HUES64 (cell line): ENCODE data around the gene RBMS3.

ENCODE experiments used
- H3K27ac ChIP-seq: 2 replicates; pipeline ENCODE4 v1.7.0; 2013; ENCODE audit warnings: low read depth, low read length, inconsistent platforms
- H3K27me3 ChIP-seq: 2 replicates; pipeline ENCODE4 v1.6.1; 2013; ENCODE audit warnings: mild to moderate bottlenecking, low read length; ENCODE audit not compliant: insufficient read depth
- H3K36me3 ChIP-seq: 2 replicates; pipeline ENCODE4 v1.6.1; 2013; ENCODE audit warnings: mild to moderate bottlenecking, low read length; ENCODE audit not compliant: insufficient read depth
- H3K4me1 ChIP-seq: 2 replicates; pipeline ENCODE4 v1.6.1; 2013; ENCODE audit warnings: mild to moderate bottlenecking, low read length, moderate library complexity; ENCODE audit not compliant: insufficient read depth
- H3K4me3 ChIP-seq: 2 replicates; pipeline ENCODE4 v1.5.1; 2013; ENCODE audit warnings: mild to moderate bottlenecking, low read length, moderate library complexity
- H3K9ac ChIP-seq: 2 replicates; pipeline ENCODE4 v1.6.1; 2013; ENCODE audit warnings: mild to moderate bottlenecking, low read depth, low read length
- H3K9me3 ChIP-seq: 2 replicates; pipeline ENCODE4 v1.6.1; 2013; ENCODE audit warnings: low read depth, low read length; ENCODE audit not compliant: insufficient read depth
- WGBS: fragments of 150-250, 120-280 bp; methylation state at CpG from one replicate; pipeline ENCODE4 v1.1.7; 2013; ENCODE audit warnings: missing lambda C conversion rate; 5-methylcytosine and 5-hydroxymethylcytosine counted together

Gene RBMS3

GRCh38 chr3:29758108-29758433 is 477.2 kb downstream of the RBMS3 start:
- no peaks in the 10 kb centered on the region for H3K36me3 ChIP-seq
- H3K4me1 ChIP-seq, result peaks cover 26% of the 10 kb centered on the region
- H3K27me3 ChIP-seq, result no peaks in the 10 kb centered on the region
- H3K4me3 ChIP-seq, result no peak overlapping the region
- H3K27ac ChIP-seq, result no peak overlapping the region
- H3K9me3 ChIP-seq, result no peaks in the 10 kb centered on the region
- H3K9ac ChIP-seq, result no peak overlapping the region

- Histone ChIP-seq H3K4me3 (no peak overlapping the region), H3K4me1 (peaks cover 26% of the 10 kb centered on the region), H3K36me3 (no peaks in the 10 kb centered on the region), H3K9me3 (no peaks in the 10 kb centered on the region), H3K9ac (no peak overlapping the region), H3K27ac (no peak overlapping the region), H3K27me3 (no peaks in the 10 kb centered on the region)
- WGBS, result 92% methylated on average over 7 of the region's 7 CpGs
These were observed 477.8 kb downstream of the RBMS3 start for GRCh38 chr3:29758434-29759322.

- no peak overlapping the region for H3K4me3 ChIP-seq
- no peaks in the 10 kb centered on the region for H3K9me3 ChIP-seq
- no peak overlapping the region for H3K27ac ChIP-seq
- no peak overlapping the region for H3K9ac ChIP-seq
- H3K27me3 ChIP-seq, result no peaks in the 10 kb centered on the region
- H3K36me3 ChIP-seq, result no peaks in the 10 kb centered on the region
- WGBS, result 90% methylated on average over 9 of the region's 9 CpGs
- peaks cover 26% of the 10 kb centered on the region for H3K4me1 ChIP-seq
These were observed 478.7 kb downstream of the RBMS3 start for GRCh38 chr3:29759411-29760225.

GRCh38 chr3:29760226-29760685 is 479.4 kb downstream of the RBMS3 start:
- H3K27me3 ChIP-seq, result no peaks in the 10 kb centered on the region
- no peak overlapping the region for H3K4me3 ChIP-seq
- H3K27ac ChIP-seq, result no peak overlapping the region
- no peaks in the 10 kb centered on the region for H3K9me3 ChIP-seq
- H3K9ac ChIP-seq, result no peak overlapping the region
- H3K4me1 ChIP-seq, result peaks cover 26% of the 10 kb centered on the region
- no peaks in the 10 kb centered on the region for H3K36me3 ChIP-seq

GRCh38 chr3:29761517-29761916 is 480.6 kb downstream of the RBMS3 start:
- Histone ChIP-seq H3K9me3 (no peaks in the 10 kb centered on the region), H3K36me3 (no peaks in the 10 kb centered on the region), H3K27ac (no peak overlapping the region), H3K4me3 (no peak overlapping the region), H3K27me3 (no peaks in the 10 kb centered on the region), H3K9ac (no peak overlapping the region), H3K4me1 (peaks cover 25% of the 10 kb centered on the region)
- WGBS, result 94% methylated on average over 2 of the region's 2 CpGs

GRCh38 chr3:29763115-29763514 is 482.2 kb downstream of the RBMS3 start:
- 86% methylated on average over 1 of the region's 1 CpG for WGBS
- no peak overlapping the region for H3K27ac ChIP-seq
- H3K9ac ChIP-seq, result no peak overlapping the region
- no peaks in the 10 kb centered on the region for H3K27me3 ChIP-seq
- H3K4me3 ChIP-seq, result no peak overlapping the region
- H3K9me3 ChIP-seq, result no peaks in the 10 kb centered on the region
- H3K36me3 ChIP-seq, result no peaks in the 10 kb centered on the region
- peaks cover 13% of the 10 kb centered on the region; the same call in 1 of the 2 replicates for H3K4me1 ChIP-seq

GRCh38 chr3:29764041-29764440 is 483.2 kb downstream of the RBMS3 start:
- no peak overlapping the region for H3K4me3 ChIP-seq
- no peak overlapping the region for H3K27ac ChIP-seq
- WGBS, result 81% methylated on average over 1 of the region's 3 CpGs

GRCh38 chr3:29764603-29765254 is 483.9 kb downstream of the RBMS3 start:
- 100% methylated on average over 1 of the region's 2 CpGs for WGBS
- H3K27ac ChIP-seq, result no peak overlapping the region

More at GRCh38 chr3:29764041-29764440, 483.2 kb downstream of the RBMS3 start:
- no peak overlapping the region for H3K9ac ChIP-seq
- H3K4me1 ChIP-seq, result peaks cover 7% of the 10 kb centered on the region; the same call in 1 of the 2 replicates
- H3K9me3 ChIP-seq, result no peaks in the 10 kb centered on the region
- H3K36me3 ChIP-seq, result no peaks in the 10 kb centered on the region
- H3K27me3 ChIP-seq, result no peaks in the 10 kb centered on the region

GRCh38 chr3:29771602-29772001 is 490.7 kb downstream of the RBMS3 start:
- no peak overlapping the region for H3K27ac ChIP-seq
- H3K4me1 ChIP-seq, result peaks cover 23% of the 10 kb centered on the region; the same call in 1 of the 2 replicates
- H3K4me3 ChIP-seq, result no peak overlapping the region
- no peaks in the 10 kb centered on the region for H3K27me3 ChIP-seq
- no peaks in the 10 kb centered on the region for H3K9me3 ChIP-seq
- H3K9ac ChIP-seq, result no peak overlapping the region
- WGBS, result 90% methylated on average over 2 of the region's 3 CpGs
- no peaks in the 10 kb centered on the region for H3K36me3 ChIP-seq

More at GRCh38 chr3:29764603-29765254, 483.9 kb downstream of the RBMS3 start:
- Histone ChIP-seq H3K4me3 (no peak overlapping the region), H3K4me1 (peaks cover under 1% of the 10 kb centered on the region; the same call in 1 of the 2 replicates), H3K9me3 (no peaks in the 10 kb centered on the region), H3K9ac (no peak overlapping the region), H3K27me3 (no peaks in the 10 kb centered on the region), H3K36me3 (no peaks in the 10 kb centered on the region)

- peaks cover 23% of the 10 kb centered on the region; the same call in 1 of the 2 replicates for H3K4me1 ChIP-seq
- no peak overlapping the region for H3K4me3 ChIP-seq
- no peaks in the 10 kb centered on the region for H3K27me3 ChIP-seq
- WGBS, result 91% methylated on average over 4 of the region's 4 CpGs
- H3K9ac ChIP-seq, result no peak overlapping the region
- no peak overlapping the region for H3K27ac ChIP-seq
- H3K9me3 ChIP-seq, result no peaks in the 10 kb centered on the region
- H3K36me3 ChIP-seq, result no peaks in the 10 kb centered on the region
These were observed 491.6 kb downstream of the RBMS3 start for GRCh38 chr3:29772436-29772835.

GRCh38 chr3:29773481-29773880 is 492.6 kb downstream of the RBMS3 start:
- H3K27me3 ChIP-seq, result no peaks in the 10 kb centered on the region
- 90% methylated on average over 4 of the region's 4 CpGs for WGBS
- no peak overlapping the region for H3K27ac ChIP-seq
- H3K9ac ChIP-seq, result no peak overlapping the region
- peaks cover 23% of the 10 kb centered on the region; the same call in 1 of the 2 replicates for H3K4me1 ChIP-seq
- H3K36me3 ChIP-seq, result no peaks in the 10 kb centered on the region
- no peak overlapping the region for H3K4me3 ChIP-seq
- no peaks in the 10 kb centered on the region for H3K9me3 ChIP-seq
